IPS-20b (cell line): ENCODE results near the gene ONECUT1.

ENCODE experiments used
- H3K27ac ChIP-seq: one replicate; pipeline ENCODE4 v1.5.1; 2013; ENCODE audit warnings: low read length
- H3K27me3 ChIP-seq: 2 replicates; pipeline ENCODE4 v1.6.1; 2013; ENCODE audit warnings: mild to moderate bottlenecking, low read length, inconsistent platforms; ENCODE audit not compliant: insufficient read depth
- H3K36me3 ChIP-seq: 2 replicates; pipeline ENCODE4 v1.6.1; 2013; ENCODE audit warnings: low read depth, mild to moderate bottlenecking, inconsistent platforms, low read length, moderate library complexity; ENCODE audit not compliant: insufficient read depth
- H3K4me1 ChIP-seq: 2 replicates; pipeline ENCODE4 v1.6.1; 2013; ENCODE audit warnings: mild to moderate bottlenecking, control low read depth, inconsistent platforms, low read length, moderate library complexity; ENCODE audit not compliant: insufficient read depth
- H3K4me3 ChIP-seq: 2 replicates; pipeline ENCODE4 v1.5.1; 2013; ENCODE audit warnings: mild to moderate bottlenecking, low read length, inconsistent platforms
- H3K9ac ChIP-seq: 2 replicates; pipeline ENCODE4 v1.6.1; 2013; ENCODE audit warnings: low read depth, mild to moderate bottlenecking, inconsistent platforms, low read length, moderate library complexity
- H3K9me3 ChIP-seq: 2 replicates; pipeline ENCODE4 v1.6.1; 2013; ENCODE audit warnings: mild to moderate bottlenecking, low read depth, low read length, inconsistent platforms; ENCODE audit not compliant: insufficient read depth

Gene ONECUT1

GRCh38 chr15:52803467-52804306 is 13.6 kb upstream of the ONECUT1 start:
- Histone ChIP-seq H3K27me3 (peaks cover 82% of the 10 kb centered on the region), H3K9ac (peak overlapping the region; percentile 70; the same call in 1 of the 2 replicates), H3K4me1 (peaks cover 31% of the 10 kb centered on the region; the same call in 1 of the 2 replicates), H3K36me3 (peaks cover 8% of the 10 kb centered on the region; the same call in 1 of the 2 replicates), H3K9me3 (no peaks in the 10 kb centered on the region), H3K4me3 (peak overlapping the region; percentile 67), H3K27ac (no peak overlapping the region)

GRCh38 chr15:52803108-52803466 is 13.0 kb upstream of the ONECUT1 start:
- peaks cover 31% of the 10 kb centered on the region; the same call in 1 of the 2 replicates for H3K4me1 ChIP-seq
- peaks cover 88% of the 10 kb centered on the region for H3K27me3 ChIP-seq
- H3K9ac ChIP-seq, result peak overlapping the region; percentile 70; the same call in 1 of the 2 replicates
- H3K27ac ChIP-seq, result no peak overlapping the region
- H3K36me3 ChIP-seq, result peaks cover 8% of the 10 kb centered on the region; the same call in 1 of the 2 replicates
- peak overlapping the region; percentile 67 for H3K4me3 ChIP-seq
- H3K9me3 ChIP-seq, result no peaks in the 10 kb centered on the region

GRCh38 chr15:52802110-52802509 is 12.0 kb upstream of the ONECUT1 start:
- H3K9ac ChIP-seq, result no peak overlapping the region
- no peaks in the 10 kb centered on the region for H3K9me3 ChIP-seq
- peaks cover 8% of the 10 kb centered on the region; the same call in 1 of the 2 replicates for H3K36me3 ChIP-seq
- H3K4me1 ChIP-seq, result peaks cover 39% of the 10 kb centered on the region; the same call in 1 of the 2 replicates
- H3K27me3 ChIP-seq, result peaks cover 89% of the 10 kb centered on the region
- H3K4me3 ChIP-seq, result 0 out of 2 replicates have a peak overlapping the region, but pooled peaks have one; percentile 67
- H3K27ac ChIP-seq, result no peak overlapping the region

GRCh38 chr15:52801748-52802085 is 11.6 kb upstream of the ONECUT1 start:
- H3K27ac ChIP-seq, result no peak overlapping the region
- peaks cover 8% of the 10 kb centered on the region; the same call in 1 of the 2 replicates for H3K36me3 ChIP-seq
- no peak overlapping the region for H3K4me3 ChIP-seq
- peaks cover 89% of the 10 kb centered on the region for H3K27me3 ChIP-seq
- no peaks in the 10 kb centered on the region for H3K9me3 ChIP-seq
- peaks cover 40% of the 10 kb centered on the region; the same call in 1 of the 2 replicates for H3K4me1 ChIP-seq
- H3K9ac ChIP-seq, result no peak overlapping the region

- peaks cover 89% of the 10 kb centered on the region for H3K27me3 ChIP-seq
- H3K4me1 ChIP-seq, result peaks cover 40% of the 10 kb centered on the region; the same call in 1 of the 2 replicates
- no peak overlapping the region for H3K27ac ChIP-seq
- no peak overlapping the region for H3K4me3 ChIP-seq
- peaks cover 8% of the 10 kb centered on the region; the same call in 1 of the 2 replicates for H3K36me3 ChIP-seq
- H3K9ac ChIP-seq, result no peak overlapping the region
- no peaks in the 10 kb centered on the region for H3K9me3 ChIP-seq
Measured at GRCh38 chr15:52800828-52801747, 11.0 kb upstream of the ONECUT1 start.

- H3K36me3 ChIP-seq, result peaks cover 8% of the 10 kb centered on the region; the same call in 1 of the 2 replicates
- no peaks in the 10 kb centered on the region for H3K9me3 ChIP-seq
- peaks cover 99% of the 10 kb centered on the region for H3K27me3 ChIP-seq
- H3K9ac ChIP-seq, result no peak overlapping the region
- peaks cover 52% of the 10 kb centered on the region; the same call in 1 of the 2 replicates for H3K4me1 ChIP-seq
- H3K4me3 ChIP-seq, result peak overlapping the region; percentile 55; the same call in 1 of the 2 replicates
- H3K27ac ChIP-seq, result no peak overlapping the region
Measured at GRCh38 chr15:52799145-52799811, 9.1 kb upstream of the ONECUT1 start.

- peak overlapping the region; percentile 55; the same call in 1 of the 2 replicates for H3K4me3 ChIP-seq
- peaks cover 54% of the 10 kb centered on the region; the same call in 1 of the 2 replicates for H3K4me1 ChIP-seq
- H3K27me3 ChIP-seq, result peaks cover 100% of the 10 kb centered on the region
- H3K9me3 ChIP-seq, result no peaks in the 10 kb centered on the region
- H3K9ac ChIP-seq, result 0 out of 2 replicates have a peak overlapping the region, but pooled peaks have one; percentile 42
- no peak overlapping the region for H3K27ac ChIP-seq
- peaks cover 8% of the 10 kb centered on the region; the same call in 1 of the 2 replicates for H3K36me3 ChIP-seq
Measured at GRCh38 chr15:52798529-52799101, 8.5 kb upstream of the ONECUT1 start.

- H3K36me3 ChIP-seq, result peaks cover 8% of the 10 kb centered on the region; the same call in 1 of the 2 replicates
- no peaks in the 10 kb centered on the region for H3K9me3 ChIP-seq
- peaks cover 54% of the 10 kb centered on the region for H3K4me1 ChIP-seq
- 0 out of 2 replicates have a peak overlapping the region, but pooled peaks have one; percentile 42 for H3K9ac ChIP-seq
- H3K27ac ChIP-seq, result no peak overlapping the region
- peaks cover 100% of the 10 kb centered on the region for H3K27me3 ChIP-seq
- H3K4me3 ChIP-seq, result peak overlapping the region; percentile 55; the same call in 1 of the 2 replicates
Measured at GRCh38 chr15:52797625-52798501, 7.7 kb upstream of the ONECUT1 start.

- H3K36me3 ChIP-seq, result peaks cover 8% of the 10 kb centered on the region; the same call in 1 of the 2 replicates
- H3K4me1 ChIP-seq, result peaks cover 56% of the 10 kb centered on the region
- no peak overlapping the region for H3K9ac ChIP-seq
- H3K9me3 ChIP-seq, result no peaks in the 10 kb centered on the region
- no peak overlapping the region for H3K4me3 ChIP-seq
- no peak overlapping the region for H3K27ac ChIP-seq
- peaks cover 100% of the 10 kb centered on the region for H3K27me3 ChIP-seq
Measured at GRCh38 chr15:52796753-52797520, 6.8 kb upstream of the ONECUT1 start.
